MV-4-11 (cell line): Measurements from ENCODE around the gene GSS.
A peak's percentile ranks its signal among the peaks of the same experiment; 100 is the strongest.

ENCODE experiments used
- DNase-seq: peaks from one replicate; lab custom pipeline; 2025; lab: John Stamatoyannopoulos, UW

The GSS gene

GRCh38 chr20:34978092-34978744 lies 22.6 kb upstream of the GSS start:
- DNase-seq = no peak

- DNase-seq = no peak
These were observed 21.9 kb upstream of the GSS start for GRCh38 chr20:34977365-34978091.

DNA sequence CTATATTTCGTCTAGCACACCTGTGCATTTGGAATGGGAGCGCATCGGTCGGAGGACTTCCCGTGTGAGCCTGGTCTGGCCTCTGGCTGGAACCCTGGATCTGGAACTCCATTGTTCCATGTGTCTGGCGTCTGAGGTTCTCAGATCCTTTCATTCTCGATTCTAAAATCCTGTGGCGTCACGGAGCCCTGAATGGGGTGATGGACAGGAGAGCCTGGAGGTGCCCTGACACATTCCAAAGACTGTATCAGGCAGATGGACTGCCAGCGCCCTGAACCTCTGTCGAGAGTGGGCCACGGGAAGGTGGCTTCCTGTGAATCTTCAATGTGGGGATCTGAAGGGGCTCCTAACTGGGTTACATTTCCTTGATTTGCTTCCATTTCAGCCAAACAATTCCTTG lies 20.7 kb upstream of the GSS start:
- no peak for DNase-seq

DNA sequence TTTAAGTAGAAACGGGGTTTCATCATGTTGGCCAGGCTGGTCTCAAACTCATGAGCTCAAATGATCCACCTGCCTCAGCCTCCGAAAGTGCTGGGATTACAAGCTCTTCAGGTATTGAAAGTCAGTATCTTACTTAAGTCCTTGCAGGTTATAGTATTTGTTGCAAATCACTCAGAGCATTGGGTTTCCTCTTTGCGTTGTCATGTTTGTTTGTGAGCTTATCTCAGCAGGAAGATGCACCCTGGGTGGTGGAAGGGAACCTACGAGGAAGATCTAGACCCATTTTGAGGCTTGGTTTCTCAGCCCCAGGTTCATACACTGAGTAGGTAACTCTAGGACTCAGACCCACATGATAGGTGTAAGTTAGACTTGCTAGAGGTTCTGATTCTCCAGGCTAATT lies 18.6 kb upstream of the GSS start:
- DNase-seq = no peak

- DNase-seq = no peak
These were observed 16.1 kb upstream of the GSS start for GRCh38 chr20:34971561-34972235.

DNA sequence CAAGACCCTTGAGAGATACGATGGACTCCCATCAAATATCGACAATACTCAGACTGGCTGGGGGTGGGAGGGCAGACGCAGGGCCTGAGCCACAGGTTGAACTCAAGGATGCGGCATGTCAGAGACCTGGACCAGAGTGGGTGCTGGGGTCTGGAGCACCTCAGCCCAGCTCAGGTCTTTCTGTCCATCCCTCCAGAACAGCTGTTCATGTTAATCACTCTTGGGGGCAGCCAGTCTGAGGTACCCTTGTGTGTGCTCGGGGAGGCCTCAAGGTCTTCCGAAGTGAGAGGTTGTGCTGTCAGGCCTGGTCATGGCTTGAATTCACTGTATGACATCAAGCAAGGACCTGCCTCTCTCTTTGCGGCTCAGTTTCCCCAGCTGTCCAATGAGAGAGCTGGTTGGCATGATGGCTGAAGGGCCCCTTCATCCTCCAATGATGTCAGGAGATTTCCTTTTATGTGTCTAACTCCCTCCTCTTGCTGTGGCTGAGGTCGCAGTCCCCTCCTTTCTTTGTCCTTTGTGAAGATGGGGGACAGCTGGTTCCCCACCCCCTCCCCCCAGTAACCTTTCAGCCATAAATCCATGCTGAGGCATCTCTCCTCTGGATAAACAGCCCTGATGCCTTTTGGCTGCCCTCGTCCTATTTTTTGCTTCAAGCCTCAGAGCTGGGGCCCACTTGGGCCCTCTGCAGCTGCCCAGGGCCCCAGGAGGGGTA lies 15.4 kb upstream of the GSS start:
- no peak for DNase-seq

DNA sequence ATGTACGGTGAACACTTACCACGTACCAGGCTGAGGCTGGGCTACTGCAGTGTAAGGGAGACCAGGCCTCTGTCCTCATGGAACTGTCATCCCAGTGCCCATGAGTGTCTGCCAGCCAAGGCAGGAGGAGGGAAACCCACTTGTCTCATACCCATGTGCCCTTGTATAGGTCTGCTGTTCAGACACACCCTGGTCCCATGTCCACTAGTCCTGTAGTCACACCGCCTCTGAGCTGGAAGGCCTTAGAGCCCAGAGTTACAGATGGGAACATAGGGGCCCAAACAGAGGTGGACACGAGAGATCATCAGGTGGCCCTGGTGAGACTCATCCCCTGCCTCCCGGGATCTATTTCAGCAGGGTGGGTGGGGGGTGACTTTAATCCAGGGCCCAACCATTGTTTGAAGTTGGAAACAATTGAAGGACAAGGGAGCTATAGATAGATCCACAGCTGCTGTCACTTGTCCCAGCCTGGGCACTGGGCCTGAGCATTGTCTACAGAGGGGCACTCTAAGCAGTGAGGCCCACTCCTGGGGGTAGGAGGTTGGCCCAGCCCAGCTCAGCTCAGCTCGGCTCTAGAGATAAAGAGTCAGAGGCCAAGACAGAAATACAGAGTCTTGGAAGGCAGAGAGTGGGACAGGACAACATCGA lies 14.7 kb upstream of the GSS start:
- DNase-seq = no peak

DNA sequence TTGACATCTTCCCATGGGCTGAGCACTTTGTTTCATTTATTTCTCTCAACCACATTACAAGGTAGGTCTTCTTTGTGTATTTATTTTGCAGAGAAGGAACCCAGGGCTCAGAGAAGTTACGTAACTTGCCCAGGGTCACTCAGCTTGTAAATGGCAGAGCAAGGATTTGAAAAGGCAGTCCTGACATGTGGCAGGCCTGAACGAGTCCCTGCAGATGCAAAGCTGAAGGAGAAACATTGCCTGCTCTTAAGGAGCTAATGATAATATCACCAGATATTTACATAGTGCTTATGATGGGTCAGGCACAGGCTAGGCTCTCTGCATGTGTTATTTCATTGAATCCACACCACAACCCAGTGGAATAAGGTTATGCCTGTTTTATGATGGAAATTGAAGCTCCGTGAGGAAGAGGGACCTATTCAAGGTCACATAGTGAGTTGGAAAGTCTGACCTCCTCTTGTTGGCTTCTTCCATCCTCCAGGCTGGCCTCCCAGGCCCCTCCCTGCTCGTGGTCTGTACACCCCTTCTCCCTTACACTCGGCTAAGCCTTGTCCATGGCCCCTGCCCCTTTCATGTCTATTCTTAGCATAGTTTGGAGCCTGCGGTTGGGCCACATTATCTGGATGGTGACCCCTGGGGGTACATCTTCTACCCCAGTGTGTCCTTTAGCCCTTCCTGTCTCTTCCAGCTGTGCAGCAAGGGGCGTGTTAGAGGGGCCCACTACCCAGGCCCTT lies 12.6 kb upstream of the GSS start:
- no peak for DNase-seq

GRCh38 chr20:34967421-34967820 lies 11.8 kb upstream of the GSS start:
- DNase-seq = no peak

DNA sequence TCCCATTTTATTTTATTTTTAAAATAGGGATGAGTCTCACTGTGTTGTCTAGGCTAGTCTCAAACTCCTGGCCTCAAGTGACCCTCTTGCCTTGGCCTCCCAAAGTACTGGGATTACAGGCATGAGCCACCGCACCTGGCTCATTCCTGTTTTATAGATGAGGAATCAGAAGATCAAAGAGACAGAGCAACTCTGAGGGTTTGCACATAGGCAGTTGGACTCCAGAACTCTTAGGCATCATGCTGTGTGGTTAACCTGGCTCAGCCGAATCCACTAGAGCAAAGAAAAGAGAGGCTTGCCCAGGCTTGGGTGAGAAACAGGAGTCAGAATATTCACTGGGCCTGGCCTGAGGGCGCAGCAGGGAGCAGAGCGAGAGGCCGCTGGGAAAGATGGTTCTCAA lies 9.4 kb upstream of the GSS start:
- no peak for DNase-seq

GRCh38 chr20:34964486-34964885 lies 8.9 kb upstream of the GSS start:
- no peak for DNase-seq

GRCh38 chr20:34956751-34957472 lies 1.3 kb upstream of the GSS start:
- DNase-seq = no peak

- no peak for DNase-seq
These were observed 444 bp upstream of the GSS start for GRCh38 chr20:34956041-34956458.

- DNase-seq = peak; percentile 20
These were observed 739 bp downstream of the GSS start for GRCh38 chr20:34954904-34955230.

DNA sequence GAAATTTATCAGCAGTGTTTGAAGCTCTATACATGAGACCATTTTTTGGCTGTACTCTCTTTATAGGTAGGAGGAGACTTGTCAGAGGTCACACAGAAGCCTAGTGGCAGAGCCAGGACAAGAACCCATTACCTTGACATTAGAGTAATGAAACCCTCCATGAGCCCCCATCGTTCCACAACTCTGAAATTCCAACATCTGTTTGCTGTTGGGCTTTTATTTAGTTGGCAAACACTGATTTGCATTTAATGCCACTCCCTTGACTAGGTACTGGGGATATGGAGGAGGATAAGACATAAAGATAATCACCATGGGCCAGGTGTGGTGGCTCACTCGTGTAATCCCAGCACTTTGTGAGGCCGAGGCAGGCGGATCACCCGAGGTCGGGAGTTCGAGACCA lies 1.6 kb downstream of the GSS start:
- no peak for DNase-seq

GRCh38 chr20:34952671-34953070 lies 2.9 kb downstream of the GSS start:
- no peak for DNase-seq

DNA sequence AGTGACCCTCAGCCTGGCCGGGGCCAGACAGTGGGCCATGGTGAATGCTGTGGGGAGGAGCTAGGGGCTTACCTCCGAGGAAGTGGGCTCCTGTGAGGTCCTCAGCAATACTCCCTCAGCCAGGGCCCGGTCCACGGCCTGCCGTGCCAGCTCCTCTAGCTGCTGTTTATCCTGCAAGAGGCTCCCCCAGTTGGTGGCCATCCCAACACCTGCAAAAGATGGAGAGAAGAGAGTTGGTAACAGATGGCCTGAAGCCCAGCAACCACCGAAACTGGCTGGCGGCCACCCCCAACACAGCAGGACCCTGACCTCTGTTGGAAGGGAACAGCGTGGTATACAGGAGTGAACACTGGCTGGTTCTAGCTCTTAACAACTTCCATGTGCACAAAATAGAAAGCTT lies 4.0 kb downstream of the GSS start:
- DNase-seq = no peak

DNA sequence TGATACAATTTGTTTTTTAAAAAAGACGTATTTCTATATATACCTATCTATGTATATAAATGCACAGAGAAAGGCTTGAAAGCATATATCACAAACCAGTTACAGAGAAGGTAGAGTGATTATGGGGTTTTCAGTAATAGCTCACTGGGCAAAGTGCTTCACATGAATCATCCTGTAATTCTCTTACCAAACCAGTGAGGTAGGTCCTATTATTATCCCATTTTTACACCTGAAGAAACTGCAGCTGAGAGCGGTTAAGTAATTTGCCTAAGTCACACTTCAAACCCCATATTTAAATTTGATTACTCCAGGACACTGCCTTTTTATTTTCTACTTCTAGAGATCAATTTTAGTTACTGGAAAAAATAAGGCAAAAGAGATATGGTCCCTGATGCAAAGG lies 4.4 kb downstream of the GSS start:
- no peak for DNase-seq

GRCh38 chr20:34949120-34949519 lies 6.5 kb downstream of the GSS start:
- DNase-seq = no peak

DNA sequence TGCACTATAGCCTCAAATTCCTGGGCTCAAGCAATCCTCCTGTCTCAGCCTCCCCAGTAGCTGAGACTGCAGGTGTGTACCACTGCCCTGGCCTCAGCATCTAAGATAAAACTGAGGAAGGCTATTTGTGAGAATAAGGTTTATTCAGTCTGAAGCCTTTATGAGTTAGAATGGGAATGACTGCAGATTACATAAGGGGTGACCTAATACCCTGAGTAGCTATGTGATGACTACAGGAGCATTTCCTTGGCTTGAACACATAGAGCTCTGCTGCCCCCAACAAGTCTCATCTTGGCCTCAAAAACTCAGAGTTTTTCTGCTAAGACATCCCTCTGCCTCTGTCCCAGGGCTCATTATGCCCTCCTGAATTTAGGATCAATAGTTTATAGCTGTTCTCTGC lies 7.6 kb downstream of the GSS start:
- no peak for DNase-seq

GRCh38 chr20:34947336-34947735 lies 8.3 kb downstream of the GSS start:
- DNase-seq = no peak
